Endothelial cell of umbilical vein (primary cell): Measurements from ENCODE around the gene COBLL1. TPM values are rescaled to one million over a fixed set of nuclear protein-coding genes. Genes with fewer than 3 reads are reported as not detected.

Source experiments
- BruUV-seq: library from RNA; stranded (reverse); fragments of 400-500 nt; replicated peaks from 2 replicates; lab custom pipeline; 2021; lab: Mats Ljungman, UMichigan
- CTCF ChIA-PET: fragments of 300-600, 350-600 bp; sonication (Branson Sonifier 250); formaldehyde crosslinking; loops from one replicate; lab custom pipeline; 2021; ENCODE audit warnings: antibody characterized with exemption, inconsistent platforms; lab: Charles Lee
- POLR2A ChIA-PET: fragments of 300-600, 350-600 bp; sonication (Branson Sonifier 250); formaldehyde crosslinking; loops from one replicate; lab custom pipeline; 2021; ENCODE audit warnings: antibody characterized with exemption, inconsistent platforms; lab: Charles Lee
- DNase-seq: peaks from one replicate; pipeline ENCODE4 v3.0.0-alpha.2; 2011; ENCODE audit warnings: low read depth, low spot score
- FAIRE-seq: peaks from 2 replicates; lab custom pipeline; 2011; peaks lifted over from hg19 to GRCh38; lab: Jason Lieb, UNC
- H2AFZ ChIP-seq: 2 replicates; pipeline ENCODE4 v1.6.0; 2012; ENCODE audit warnings: low read depth, low read length, control low read depth, inconsistent platforms
- H3K27ac ChIP-seq: 2 replicates; pipeline ENCODE4 v1.5.1; 2011; ENCODE audit warnings: low read depth, mild to moderate bottlenecking, control low read depth, low read length, moderate library complexity; ENCODE audit not compliant: insufficient read depth
- H3K27me3 ChIP-seq, 2 experiments: 2 replicates each; pipeline versions ENCODE4 v1.6.0 to v1.6.1; 2011; ENCODE audit warnings: low read length in 2 of 2, mixed read lengths in 1 of 2; ENCODE audit not compliant: control insufficient read depth in 2 of 2, insufficient read depth in 2 of 2
- H3K36me3 ChIP-seq, 2 experiments: 2 replicates in 1 of 2; 3 replicates in 1 of 2; pipeline ENCODE4 v1.5.1; 2011; ENCODE audit warnings: low read length in 2 of 2, mild to moderate bottlenecking in 1 of 2, moderate library complexity in 1 of 2; ENCODE audit not compliant: control insufficient read depth in 2 of 2, insufficient read depth in 2 of 2; ENCODE audit errors: extremely low read depth in 1 of 2
- H3K4me1 ChIP-seq: 3 replicates; pipeline ENCODE4 v1.5.1; 2011; ENCODE audit warnings: mild to moderate bottlenecking, low read length; ENCODE audit not compliant: control insufficient read depth, insufficient read depth; ENCODE audit errors: extremely low read depth
- H3K4me2 ChIP-seq: 2 replicates; pipeline ENCODE4 v1.6.1; 2011; ENCODE audit warnings: low read length, control low read depth, mixed read lengths; ENCODE audit not compliant: insufficient read depth
- H3K4me3 ChIP-seq, 3 experiments: fragments of 200-600 bp in 1 of 3; sonication (generic), shearing (Covaris generic) in 1 of 3; replicated peaks in 1 of 3; 2 replicates each; pipeline ENCODE4 v1.5.1; 2011 to 2016; ENCODE audit warnings: control low read depth in 3 of 3, low read length in 3 of 3, mild to moderate bottlenecking in 2 of 3, inconsistent platforms in 1 of 3, low read depth in 1 of 3, moderate library complexity in 1 of 3; ENCODE audit not compliant: insufficient read depth in 1 of 3
- H3K79me2 ChIP-seq: 2 replicates; pipeline ENCODE4 v1.6.0; 2012; ENCODE audit warnings: low read length, inconsistent platforms; ENCODE audit not compliant: control insufficient read depth, insufficient read depth
- H3K9ac ChIP-seq: replicated peaks from 2 replicates; pipeline ENCODE3; 2011; ENCODE audit warnings: low read length, control low read depth; ENCODE audit not compliant: insufficient read depth; ENCODE audit errors: extremely low read depth
- H3K9me1 ChIP-seq: replicated peaks from 3 replicates; pipeline ENCODE4 v1.6.0; 2011; ENCODE audit warnings: mild to moderate bottlenecking, low read length; ENCODE audit not compliant: control insufficient read depth, insufficient read depth; ENCODE audit errors: extremely low read depth
- H3K9me3 ChIP-seq: replicated peaks from 2 replicates; pipeline ENCODE4 v1.5.1; 2012; ENCODE audit warnings: low read length, inconsistent platforms; ENCODE audit not compliant: control insufficient read depth, insufficient read depth
- H4K20me1 ChIP-seq: replicated peaks from 2 replicates; pipeline ENCODE3; 2011; ENCODE audit warnings: mild to moderate bottlenecking, low read length; ENCODE audit not compliant: control insufficient read depth, insufficient read depth; ENCODE audit errors: extremely low read depth
- CTCF ChIP-seq, 2 donors: IDR thresholded peaks; 1 replicate in 1 of 2; 2 replicates in 1 of 2; pipeline ENCODE4 v1.5.1; 2011; ENCODE audit warnings: low read length in 2 of 2, mild to moderate bottlenecking in 2 of 2, moderate library complexity in 2 of 2, control low read depth in 1 of 2, inconsistent platforms in 1 of 2, low read depth in 1 of 2; ENCODE audit not compliant: insufficient read depth in 1 of 2; ENCODE audit errors: extremely low read depth in 1 of 2
- EZH2 ChIP-seq: IDR thresholded peaks from 2 replicates; pipeline ENCODE4 v1.6.1; 2012; ENCODE audit warnings: borderline replicate concordance, low read depth, mild to moderate bottlenecking, moderate library complexity, low read length, inconsistent platforms; ENCODE audit not compliant: severe bottlenecking
- FOS ChIP-seq: IDR thresholded peaks from 2 replicates; pipeline ENCODE4 v1.6.1; 2011; ENCODE audit warnings: mild to moderate bottlenecking, low read length, moderate library complexity, borderline replicate concordance; ENCODE audit not compliant: insufficient read depth
- GATA2 ChIP-seq: IDR thresholded peaks from 2 replicates; pipeline ENCODE4 v1.7.0; 2011; ENCODE audit warnings: low read depth, mild to moderate bottlenecking, moderate library complexity, mixed read lengths, low read length; ENCODE audit not compliant: insufficient read length, insufficient read depth
- JUN ChIP-seq: IDR thresholded peaks from 2 replicates; pipeline ENCODE4 v1.6.1; 2011; ENCODE audit warnings: borderline replicate concordance, low read depth; ENCODE audit not compliant: insufficient read length, insufficient read depth
- POLR2A ChIP-seq: IDR thresholded peaks from 2 replicates; pipeline ENCODE4 v1.6.1; 2012; ENCODE audit warnings: low read depth, mild to moderate bottlenecking, control low read depth, low read length
- POLR2AphosphoS5 ChIP-seq: IDR thresholded peaks from 2 replicates; pipeline ENCODE4 v1.6.1; 2012; ENCODE audit warnings: low read depth, mild to moderate bottlenecking, control low read depth, low read length, moderate library complexity; ENCODE audit not compliant: insufficient read depth
- dilution Hi-C: fragments of 300-500 bp; cut with MboI; formaldehyde crosslinking; loops from one replicate; pipeline ENCODE4 v1.15.0; 2019; ENCODE audit warnings: low sequenced_read_pairs; ENCODE audit not compliant: extremely low pct_ligation_motif_present
- intact Hi-C: fragments of 100-400 bp; cut with micrococcal nuclease; formaldehyde crosslinking; loops from one replicate; pipeline ENCODE4 v1.10.0; 2022
- polyA plus RNA-seq, 4 experiments: library from polyadenylated mRNA; depleted of rRNA in 3 of 4; stranded (reverse) in 3 of 4; unstranded in 1 of 4; fragments of >200 nt; gene quantifications; 2 replicates each; pipeline versions ENCODE4 v1.2.1 to v1.2.3, GENCODE V29; 2011 to 2012; ENCODE audit warnings: missing spikeins in 1 of 4
- total RNA-seq: library from RNA; stranded (reverse); gene quantifications from 2 replicates; pipeline ENCODE4 v1.2.3, GENCODE V29; 2021
- TF ChIP-seq, protein P1 (sequence below): IDR thresholded peaks from 2 replicates; pipeline ENCODE4 v1.6.1; 2011; ENCODE audit not compliant: insufficient read depth, insufficient read length

COBLL1 gene
- total and polyA plus RNA-seq, 2 donors (not counting 3 experiments of a cell fraction or from before 2014, with no cell fraction given) = 9.1 to 38.4 TPM

- Histone ChIP-seq H3K27me3 (no peaks in the 10 kb centered on the region), H4K20me1 (no peaks in the 10 kb centered on the region), H3K4me2 (no peak overlapping the region), H3K27ac (no peak overlapping the region), H2AFZ (no peak overlapping the region), H3K9me3 (no peaks in the 10 kb centered on the region), H3K36me3 (no peaks in the 10 kb centered on the region), H3K4me1 (peaks cover 3% of the 10 kb centered on the region), H3K9ac (no peak overlapping the region), H3K79me2 (no peaks in the 10 kb centered on the region), H3K4me3 (no peak overlapping the region), H3K9me1 (no peaks in the 10 kb centered on the region)
- CTCF ChIA-PET = interaction anchor here (0.6 to 1.5 kb wide), 2 partner anchors 53 to 87 kb away, joined by 3 read pairs; partner anchors contain the start of gene COBLL1
- TF ChIP-seq, protein P1, sequence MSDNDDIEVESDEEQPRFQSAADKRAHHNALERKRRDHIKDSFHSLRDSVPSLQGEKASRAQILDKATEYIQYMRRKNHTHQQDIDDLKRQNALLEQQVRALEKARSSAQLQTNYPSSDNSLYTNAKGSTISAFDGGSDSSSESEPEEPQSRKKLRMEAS = no peak
- TF ChIP-seq JUN (no peak), GATA2 (no peak), POLR2AphosphoS5 (no peak), FOS (no peak), CTCF (IDR thresholded peaks at IDR 0.05; ENCODE audit: extremely low read depth in 1 of 2, insufficient read depth in 1 of 2, low read depth in 1 of 2, low read length in 2 of 2) (no peak), EZH2 (no peak), POLR2A (no peak)
- intact Hi-C loops (no loop called here), dilution Hi-C loops (no loop called here)
- POLR2A ChIA-PET = no interaction called here
- FAIRE-seq (no peak), DNase-seq (no peak)
- BruUV-seq = no TSS peak
Measured at GRCh38 chr2:164754157-164755093, 87.2 kb downstream of the COBLL1 start.
